Vagina (tissue), 2 donors: Measurements from ENCODE around the gene RPS6KB2. TPM values are rescaled to one million over a fixed set of nuclear protein-coding genes. Genes with fewer than 3 reads are reported as not detected.

Experiments used
- DNase-seq, 2 donors: peaks; one replicate each; pipeline ENCODE4 v3.0.0-alpha.2; 2017; ENCODE audit errors: extremely low spot score in 2 of 2
- H3K27ac ChIP-seq: fragments of 200-600 bp; sonication (generic); one replicate; pipeline ENCODE4 v1.5.1; 2019
- H3K27me3 ChIP-seq: fragments of 200-600 bp; sonication (generic); one replicate; pipeline ENCODE4 v1.5.1; 2019
- H3K36me3 ChIP-seq, 2 donors: fragments of 200-600 bp; sonication (generic); one replicate each; pipeline ENCODE4 v1.5.1; 2017 to 2019
- H3K4me1 ChIP-seq: fragments of 200-600 bp; sonication (generic); one replicate; pipeline ENCODE4 v1.5.1; 2019
- H3K4me3 ChIP-seq, 2 donors: fragments of 200-600 bp; sonication (generic); 1 replicate in 1 of 2; 2 replicates in 1 of 2; pipeline ENCODE4 v1.5.1; 2016 to 2019
- H3K9me3 ChIP-seq: fragments of 200-600 bp; sonication (generic); one replicate; pipeline ENCODE4 v1.5.1; 2019
- CTCF ChIP-seq, 3 experiments: fragments of 450-650 bp in 2 of 3; fragments of 200-600 bp in 1 of 3; sonication (generic) in 1 of 3; IDR thresholded peaks; one replicate each; pipeline ENCODE4 v1.5.1; 2017 to 2019; ENCODE audit warnings: antibody characterized with exemption in 3 of 3, mild to moderate bottlenecking in 2 of 3, moderate library complexity in 2 of 3
- POLR2A ChIP-seq, 2 donors: fragments of 450-650 bp; IDR thresholded peaks; one replicate each; pipeline ENCODE4 v1.6.1; 2017; ENCODE audit warnings: antibody characterized with exemption in 2 of 2, mild to moderate bottlenecking in 2 of 2, moderate library complexity in 2 of 2
- POLR2AphosphoS5 ChIP-seq, 2 donors: sonication (generic); formaldehyde crosslinking; IDR thresholded peaks; one replicate each; pipeline ENCODE4 v1.9.0; 2017; ENCODE audit warnings: antibody characterized with exemption in 2 of 2, mild to moderate bottlenecking in 2 of 2, low read depth in 1 of 2; ENCODE audit not compliant: insufficient read depth in 1 of 2
- intact Hi-C: fragments of 100-400 bp; cut with DNase I; formaldehyde crosslinking; loops from one replicate; pipeline ENCODE4 v1.15.1; 2023
- total RNA-seq: library from RNA; depleted of rRNA; stranded (reverse); fragments of >200 nt; gene quantifications from one replicate; pipeline ENCODE4 v1.2.3, GENCODE V29; 2016

The RPS6KB2 gene
- total RNA-seq, 1 donor from 2014 or later, result 50.6 TPM

- TF ChIP-seq POLR2AphosphoS5 (IDR thresholded peaks at IDR 0.05; ENCODE audit: insufficient read depth in 1 of 2, low read depth in 1 of 2) (peak in 1 of 2 donors; percentile 15), POLR2A (IDR thresholded peaks at IDR 0.05) (no peak)
- peaks cover 0 to 44% of the 10 kb centered on the region in 2 donors for H3K36me3 ChIP-seq
- no peak overlapping the region for H3K4me3 ChIP-seq
- H3K27ac ChIP-seq, result peak overlapping the region; percentile 4
- DNase-seq, result no peak
- intact Hi-C loops, result no loop called here
- no peaks in the 10 kb centered on the region for H3K9me3 ChIP-seq
- H3K27me3 ChIP-seq, result no peaks in the 10 kb centered on the region
- peaks cover 62% of the 10 kb centered on the region for H3K4me1 ChIP-seq
These were observed 11.3 kb downstream of the RPS6KB2 start for GRCh38 chr11:67439321-67440228.

GRCh38 chr11:67440229-67441097, 12.2 kb downstream of the RPS6KB2 start:
- DNase-seq, result no peak
- Histone ChIP-seq H3K9me3 (no peaks in the 10 kb centered on the region), H3K27ac (no peak overlapping the region), H3K4me3 (no peak overlapping the region), H3K27me3 (no peaks in the 10 kb centered on the region), H3K4me1 (peaks cover 58% of the 10 kb centered on the region), H3K36me3 (peaks cover 0 to 35% of the 10 kb centered on the region in 2 donors)
- intact Hi-C loops, result no loop called here
- TF ChIP-seq POLR2AphosphoS5 (IDR thresholded peaks at IDR 0.05; ENCODE audit: insufficient read depth in 1 of 2, low read depth in 1 of 2) (no peak), CTCF (IDR thresholded peaks at IDR 0.05) (no peak), POLR2A (IDR thresholded peaks at IDR 0.05) (no peak)

GRCh38 chr11:67441098-67441563, 12.8 kb downstream of the RPS6KB2 start:
- H3K4me1 ChIP-seq, result peaks cover 52% of the 10 kb centered on the region
- H3K27ac ChIP-seq, result no peak overlapping the region
- H3K36me3 ChIP-seq, result peaks cover 0 to 29% of the 10 kb centered on the region in 2 donors
- no peak for TF ChIP-seq POLR2AphosphoS5 (IDR thresholded peaks at IDR 0.05; ENCODE audit: insufficient read depth in 1 of 2, low read depth in 1 of 2)
- no peak for DNase-seq
- H3K4me3 ChIP-seq, result no peak overlapping the region
- intact Hi-C loops, result no loop called here
- no peaks in the 10 kb centered on the region for H3K27me3 ChIP-seq
- H3K9me3 ChIP-seq, result no peaks in the 10 kb centered on the region

GRCh38 chr11:67441731-67442351, 13.5 kb downstream of the RPS6KB2 start:
- Histone ChIP-seq H3K27ac (peak overlapping the region; percentile 94), H3K36me3 (peaks cover 0 to 28% of the 10 kb centered on the region in 2 donors), H3K9me3 (no peaks in the 10 kb centered on the region), H3K27me3 (no peaks in the 10 kb centered on the region), H3K4me1 (peaks cover 44% of the 10 kb centered on the region), H3K4me3 (peak overlapping the region in 1 of 2 donors; percentile 87)
- no peak for TF ChIP-seq CTCF (IDR thresholded peaks at IDR 0.05)
- TF ChIP-seq POLR2AphosphoS5 (IDR thresholded peaks at IDR 0.05; ENCODE audit: insufficient read depth in 1 of 2, low read depth in 1 of 2), result peak in 1 of 2 donors; percentile 8
- intact Hi-C loops, result no loop called here
- no peak for DNase-seq

GRCh38 chr11:67442504-67443404, 14.5 kb downstream of the RPS6KB2 start:
- no peak for DNase-seq
- H3K27me3 ChIP-seq, result no peaks in the 10 kb centered on the region
- peaks cover 0 to 28% of the 10 kb centered on the region in 2 donors for H3K36me3 ChIP-seq
- intact Hi-C loops, result no loop called here
- TF ChIP-seq POLR2A (IDR thresholded peaks at IDR 0.05) (no peak), POLR2AphosphoS5 (IDR thresholded peaks at IDR 0.05; ENCODE audit: insufficient read depth in 1 of 2, low read depth in 1 of 2) (no peak), CTCF (IDR thresholded peaks at IDR 0.05) (no peak)
- H3K4me1 ChIP-seq, result peaks cover 44% of the 10 kb centered on the region
- H3K4me3 ChIP-seq, result peak overlapping the region; percentile 76 to 87
- H3K27ac ChIP-seq, result peak overlapping the region; percentile 94
- no peaks in the 10 kb centered on the region for H3K9me3 ChIP-seq
